ENCODE data around the gene PPP2R2B.

PPP2R2B gene

DNA sequence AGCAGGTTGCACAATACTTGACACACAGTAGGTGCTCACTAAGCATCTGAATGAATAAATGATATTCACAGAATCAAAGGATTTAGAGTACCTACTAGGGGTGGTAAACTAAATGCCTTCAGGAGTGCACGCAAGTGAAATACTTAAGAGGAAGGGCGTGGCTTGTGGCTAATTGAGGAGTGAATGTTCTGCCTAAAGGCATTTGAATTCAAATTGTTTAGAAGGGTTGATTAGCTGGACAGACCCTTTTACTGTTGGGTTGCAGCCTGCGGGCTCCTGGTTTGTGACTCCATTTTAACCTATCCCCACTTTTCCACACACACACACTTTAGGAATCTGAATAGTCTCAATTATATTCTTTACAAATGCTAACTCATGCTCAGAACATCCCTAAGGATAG is 63.1 kb downstream of the PPP2R2B start:
- no peak overlapping the region for H3K9ac ChIP-seq (ENCODE audit: insufficient read length, low read depth)
- no peaks in the 10 kb centered on the region for H3K27me3 ChIP-seq (ENCODE audit: insufficient read depth, insufficient read length)
- H3K36me3 ChIP-seq (ENCODE audit: insufficient read depth, insufficient read length, low read length), result no peaks in the 10 kb centered on the region
- no peaks in the 10 kb centered on the region for H3K9me3 ChIP-seq (ENCODE audit: insufficient read depth, low read length)
- H3K4me1 ChIP-seq (ENCODE audit: insufficient read depth, insufficient read length), result no peaks in the 10 kb centered on the region
- TF ChIP-seq YY1 (IDR thresholded peaks at IDR 0.05; ENCODE audit: insufficient read depth, insufficient read length) (no peak), SUZ12 (IDR thresholded peaks at IDR 0.05; ENCODE audit: extremely low read depth, insufficient read depth, insufficient read length) (no peak), ZNF274 (IDR thresholded peaks at IDR 0.05; ENCODE audit: low read depth, low read length) (no peak)
- no peak for DNase-seq (ENCODE audit: low read depth, low spot score)
- H3K4me3 ChIP-seq (ENCODE audit: insufficient read length, low read depth), result no peak overlapping the region

DNA sequence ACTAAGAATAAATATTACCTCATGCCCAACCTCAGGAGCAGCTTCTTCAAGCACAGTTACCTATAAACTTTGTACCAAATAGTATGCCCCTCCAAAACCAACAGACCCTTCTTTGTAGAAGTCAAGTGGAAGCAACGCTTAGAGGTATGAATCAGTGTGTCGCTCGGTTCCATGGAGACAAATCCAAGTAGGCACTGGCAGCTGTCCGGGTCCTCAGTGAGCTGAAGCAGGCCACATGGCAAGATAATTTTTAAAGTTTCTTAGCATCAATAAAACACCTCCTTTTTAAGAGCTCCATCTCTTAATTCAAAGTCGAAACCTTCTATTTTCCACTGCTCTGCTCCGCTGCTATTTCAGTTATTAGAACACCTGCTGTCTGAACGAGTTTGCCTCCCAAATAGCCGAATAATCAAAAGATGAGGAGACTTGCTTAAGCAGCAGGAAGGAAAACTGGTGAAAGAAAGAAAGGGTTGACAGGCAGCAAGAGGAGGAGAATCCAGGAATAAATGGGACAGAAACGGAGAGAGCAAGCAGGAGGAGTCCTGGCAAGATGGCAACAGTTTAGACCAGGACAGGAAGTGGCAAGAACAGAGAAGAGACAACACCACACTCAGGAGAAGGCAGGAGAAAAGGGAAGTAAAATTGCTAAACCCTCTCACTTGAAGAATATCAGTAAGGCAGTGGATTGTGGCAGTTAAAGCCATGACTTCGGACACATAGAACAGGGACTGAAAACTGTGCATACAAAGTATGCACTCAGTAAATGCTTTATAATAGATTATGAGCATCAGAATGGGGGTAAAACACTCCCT is 65.0 kb downstream of the PPP2R2B start:
- TF ChIP-seq YY1 (IDR thresholded peaks at IDR 0.05; ENCODE audit: insufficient read depth, insufficient read length) (no peak), SUZ12 (IDR thresholded peaks at IDR 0.05; ENCODE audit: extremely low read depth, insufficient read depth, insufficient read length) (no peak), ZNF274 (IDR thresholded peaks at IDR 0.05; ENCODE audit: low read depth, low read length) (no peak)
- H3K36me3 ChIP-seq (ENCODE audit: insufficient read depth, insufficient read length, low read length), result no peaks in the 10 kb centered on the region
- DNase-seq (ENCODE audit: low read depth, low spot score), result no peak
- H3K9ac ChIP-seq (ENCODE audit: insufficient read length, low read depth), result no peak overlapping the region
- no peak overlapping the region for H3K4me3 ChIP-seq (ENCODE audit: insufficient read length, low read depth)
- no peaks in the 10 kb centered on the region for H3K27me3 ChIP-seq (ENCODE audit: insufficient read depth, insufficient read length)
- no peaks in the 10 kb centered on the region; the same call in 1 of the 2 replicates for H3K9me3 ChIP-seq (ENCODE audit: insufficient read depth, low read length)
- H3K4me1 ChIP-seq (ENCODE audit: insufficient read depth, insufficient read length), result no peaks in the 10 kb centered on the region

DNA sequence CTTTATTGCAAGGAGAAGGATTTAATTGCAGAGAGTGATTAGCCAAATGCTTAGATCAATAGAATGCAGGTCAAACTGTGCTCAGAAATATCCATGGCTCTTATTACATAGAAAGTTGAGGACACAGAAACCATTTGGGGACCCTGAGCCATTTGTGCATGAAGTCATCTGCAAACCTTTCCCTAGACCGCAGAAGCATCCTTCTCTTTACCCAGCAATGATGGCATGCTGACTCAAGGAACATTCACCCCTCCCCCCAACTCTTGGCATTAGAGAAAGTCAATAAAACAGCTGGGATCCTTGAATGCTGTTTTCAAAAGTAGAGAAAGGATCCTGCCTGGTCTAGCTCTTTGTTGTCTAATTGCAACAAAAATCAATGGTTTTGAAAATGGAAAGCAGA is 73.5 kb downstream of the PPP2R2B start:
- no peaks in the 10 kb centered on the region; the same call in 1 of the 2 replicates for H3K9me3 ChIP-seq (ENCODE audit: insufficient read depth, low read length)
- no peaks in the 10 kb centered on the region for H3K27me3 ChIP-seq (ENCODE audit: insufficient read depth, insufficient read length)

DNA sequence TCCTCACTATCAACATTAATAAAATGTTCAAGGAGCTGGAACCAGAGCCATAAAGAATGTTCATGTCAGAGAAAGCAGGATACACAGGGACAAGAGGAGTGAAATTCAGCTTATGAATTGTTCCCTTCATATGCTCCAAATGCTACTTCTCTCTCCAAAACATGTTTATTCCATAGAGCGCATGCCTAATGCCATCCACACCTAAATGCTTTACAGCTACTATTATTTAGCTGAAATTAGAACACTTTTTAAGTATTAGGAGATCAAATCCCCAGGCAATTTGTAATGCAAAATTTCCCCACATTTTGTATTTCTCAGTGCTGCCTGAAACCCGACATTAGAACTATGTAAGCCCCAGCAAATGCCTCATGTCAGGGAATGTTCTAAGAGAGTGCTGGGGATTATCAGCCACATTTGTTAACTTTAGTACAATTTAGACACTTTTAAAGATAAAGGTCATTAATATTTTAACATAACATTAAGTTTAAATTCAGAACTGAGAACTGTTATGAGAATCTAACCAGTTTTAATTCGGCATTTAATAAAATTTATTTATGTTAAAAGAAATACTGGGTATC is 75.5 kb downstream of the PPP2R2B start:
- Histone ChIP-seq H3K36me3 (ENCODE audit: insufficient read depth, insufficient read length, low read length) (no peaks in the 10 kb centered on the region), H3K27me3 (ENCODE audit: insufficient read depth, insufficient read length) (no peaks in the 10 kb centered on the region), H3K9ac (ENCODE audit: insufficient read length, low read depth) (no peak overlapping the region), H3K9me3 (ENCODE audit: insufficient read depth, low read length) (no peaks in the 10 kb centered on the region), H3K4me1 (ENCODE audit: insufficient read depth, insufficient read length) (no peaks in the 10 kb centered on the region), H3K4me3 (ENCODE audit: insufficient read length, low read depth) (no peak overlapping the region)
- DNase-seq (ENCODE audit: low read depth, low spot score), result no peak
- TF ChIP-seq YY1 (IDR thresholded peaks at IDR 0.05; ENCODE audit: insufficient read depth, insufficient read length) (no peak), SUZ12 (IDR thresholded peaks at IDR 0.05; ENCODE audit: extremely low read depth, insufficient read depth, insufficient read length) (no peak), ZNF274 (IDR thresholded peaks at IDR 0.05; ENCODE audit: low read depth, low read length) (no peak)

More for the DNA sequence above, 73.5 kb downstream of the PPP2R2B start:
- H3K4me1 ChIP-seq (ENCODE audit: insufficient read depth, insufficient read length), result no peaks in the 10 kb centered on the region
- H3K9ac ChIP-seq (ENCODE audit: insufficient read length, low read depth), result no peak overlapping the region
- no peaks in the 10 kb centered on the region for H3K36me3 ChIP-seq (ENCODE audit: insufficient read depth, insufficient read length, low read length)
- no peak for DNase-seq (ENCODE audit: low read depth, low spot score)
- TF ChIP-seq YY1 (IDR thresholded peaks at IDR 0.05; ENCODE audit: insufficient read depth, insufficient read length), result no peak
- TF ChIP-seq ZNF274 (IDR thresholded peaks at IDR 0.05; ENCODE audit: low read depth, low read length), result no peak
- no peak for TF ChIP-seq SUZ12 (IDR thresholded peaks at IDR 0.05; ENCODE audit: extremely low read depth, insufficient read depth, insufficient read length)
- H3K4me3 ChIP-seq (ENCODE audit: insufficient read length, low read depth), result no peak overlapping the region

DNA sequence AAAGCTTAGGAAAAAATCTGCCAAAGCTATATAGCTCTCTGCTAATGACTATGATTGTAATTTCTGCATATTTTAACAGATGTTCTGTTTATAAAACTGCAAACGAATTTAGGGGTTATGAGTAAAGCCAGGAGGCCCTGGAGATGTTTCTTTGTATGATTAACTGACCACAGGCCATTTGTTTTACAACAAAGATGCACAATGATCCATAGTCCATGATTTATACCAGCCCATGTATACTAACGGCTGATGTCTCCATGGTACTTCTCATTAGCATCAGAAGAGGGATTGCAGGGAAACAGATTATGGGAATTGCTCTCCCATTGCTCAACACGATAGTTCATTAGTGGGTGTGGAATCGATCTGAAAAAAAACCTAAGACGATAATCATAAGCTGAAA is 78.9 kb downstream of the PPP2R2B start:
- TF ChIP-seq SUZ12 (IDR thresholded peaks at IDR 0.05; ENCODE audit: extremely low read depth, insufficient read depth, insufficient read length), result no peak
- no peak for TF ChIP-seq YY1 (IDR thresholded peaks at IDR 0.05; ENCODE audit: insufficient read depth, insufficient read length)
- TF ChIP-seq ZNF274 (IDR thresholded peaks at IDR 0.05; ENCODE audit: low read depth, low read length), result no peak
- no peaks in the 10 kb centered on the region for H3K36me3 ChIP-seq (ENCODE audit: insufficient read depth, insufficient read length, low read length)
- H3K4me1 ChIP-seq (ENCODE audit: insufficient read depth, insufficient read length), result no peaks in the 10 kb centered on the region
- no peak overlapping the region for H3K4me3 ChIP-seq (ENCODE audit: insufficient read length, low read depth)
- DNase-seq (ENCODE audit: low read depth, low spot score), result no peak
- no peaks in the 10 kb centered on the region for H3K9me3 ChIP-seq (ENCODE audit: insufficient read depth, low read length)
- no peak overlapping the region for H3K9ac ChIP-seq (ENCODE audit: insufficient read length, low read depth)
- H3K27me3 ChIP-seq (ENCODE audit: insufficient read depth, insufficient read length), result no peaks in the 10 kb centered on the region

DNA sequence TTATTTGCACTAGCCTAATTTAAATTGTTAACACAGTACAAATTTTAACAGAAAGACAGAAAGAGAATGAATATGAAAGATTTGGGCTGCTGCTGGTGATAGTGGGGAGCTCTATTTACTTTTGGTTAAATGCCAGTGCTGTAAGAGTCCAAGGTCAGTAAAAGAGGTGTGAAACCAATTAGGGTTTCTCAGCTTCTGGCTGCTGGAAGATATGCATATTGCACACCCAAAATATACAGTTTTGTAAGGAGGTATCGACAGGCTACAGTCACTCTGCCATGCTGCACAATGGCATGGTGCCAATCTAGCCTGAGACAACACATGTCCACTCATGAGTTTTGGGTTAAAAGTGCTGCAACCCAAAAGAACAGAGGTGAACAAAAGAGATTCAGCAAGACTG is 79.3 kb downstream of the PPP2R2B start:
- Histone ChIP-seq H3K9ac (ENCODE audit: insufficient read length, low read depth) (no peak overlapping the region), H3K9me3 (ENCODE audit: insufficient read depth, low read length) (no peaks in the 10 kb centered on the region), H3K4me3 (ENCODE audit: insufficient read length, low read depth) (no peak overlapping the region), H3K27me3 (ENCODE audit: insufficient read depth, insufficient read length) (no peaks in the 10 kb centered on the region), H3K4me1 (ENCODE audit: insufficient read depth, insufficient read length) (no peaks in the 10 kb centered on the region), H3K36me3 (ENCODE audit: insufficient read depth, insufficient read length, low read length) (no peaks in the 10 kb centered on the region)
- DNase-seq (ENCODE audit: low read depth, low spot score), result no peak
- TF ChIP-seq YY1 (IDR thresholded peaks at IDR 0.05; ENCODE audit: insufficient read depth, insufficient read length) (no peak), SUZ12 (IDR thresholded peaks at IDR 0.05; ENCODE audit: extremely low read depth, insufficient read depth, insufficient read length) (no peak), ZNF274 (IDR thresholded peaks at IDR 0.05; ENCODE audit: low read depth, low read length) (no peak)

DNA sequence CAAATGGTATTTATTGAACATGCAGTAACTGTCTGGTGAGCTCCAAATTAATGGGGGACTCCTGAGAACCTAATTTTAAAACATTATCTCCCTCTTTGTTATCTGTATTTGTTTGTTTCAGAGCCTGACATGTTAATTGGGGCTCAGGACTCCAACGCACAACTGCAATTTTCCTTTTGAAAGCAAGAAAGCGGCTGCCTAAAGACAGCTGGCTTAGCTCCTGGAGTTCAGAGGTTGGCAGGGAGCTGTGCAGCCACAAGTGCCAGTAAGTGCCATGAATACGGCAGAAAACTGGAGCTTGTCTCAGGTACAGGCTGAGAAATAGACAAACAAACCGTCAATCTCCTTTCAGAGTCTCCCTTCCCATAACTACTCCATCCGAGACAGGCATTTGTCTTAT is 80.9 kb downstream of the PPP2R2B start:
- Histone ChIP-seq H3K27me3 (ENCODE audit: insufficient read depth, insufficient read length) (no peaks in the 10 kb centered on the region), H3K9me3 (ENCODE audit: insufficient read depth, low read length) (no peaks in the 10 kb centered on the region), H3K4me1 (ENCODE audit: insufficient read depth, insufficient read length) (no peaks in the 10 kb centered on the region), H3K9ac (ENCODE audit: insufficient read length, low read depth) (no peak overlapping the region), H3K4me3 (ENCODE audit: insufficient read length, low read depth) (no peak overlapping the region), H3K36me3 (ENCODE audit: insufficient read depth, insufficient read length, low read length) (no peaks in the 10 kb centered on the region)
- DNase-seq (ENCODE audit: low read depth, low spot score), result no peak
- no peak for TF ChIP-seq YY1 (IDR thresholded peaks at IDR 0.05; ENCODE audit: insufficient read depth, insufficient read length)
- TF ChIP-seq ZNF274 (IDR thresholded peaks at IDR 0.05; ENCODE audit: low read depth, low read length), result no peak
- no peak for TF ChIP-seq SUZ12 (IDR thresholded peaks at IDR 0.05; ENCODE audit: extremely low read depth, insufficient read depth, insufficient read length)

Data from NT2/D1 (cell line).